Renal cortex interstitium (tissue), 11 donors: ENCODE results near the gene CDKAL1. TPM values are rescaled to one million over a fixed set of nuclear protein-coding genes. Genes with fewer than 3 reads are reported as not detected.

Experiments used
- DNase-seq, 11 donors: peaks; one replicate each; pipeline ENCODE4 v3.0.0-alpha.2; 2013; ENCODE audit warnings: low read depth in 9 of 11, low spot score in 4 of 11; ENCODE audit errors: extremely low read depth in 1 of 11
- polyA plus RNA-seq, 3 donors: library from polyadenylated mRNA; unstranded; fragments of 120-200 nt; gene quantifications; one replicate each; pipeline ENCODE4 v1.2.1, GENCODE V29; 2013; ENCODE audit not compliant: insufficient read length in 3 of 3

Gene CDKAL1
- polyA plus RNA-seq, 3 donors: 18.2 to 20.5 (median 20.5) TPM

- DNase-seq: no peak
Measured at GRCh38 chr6:20998748-20999448, 464.6 kb downstream of the CDKAL1 start.

DNA sequence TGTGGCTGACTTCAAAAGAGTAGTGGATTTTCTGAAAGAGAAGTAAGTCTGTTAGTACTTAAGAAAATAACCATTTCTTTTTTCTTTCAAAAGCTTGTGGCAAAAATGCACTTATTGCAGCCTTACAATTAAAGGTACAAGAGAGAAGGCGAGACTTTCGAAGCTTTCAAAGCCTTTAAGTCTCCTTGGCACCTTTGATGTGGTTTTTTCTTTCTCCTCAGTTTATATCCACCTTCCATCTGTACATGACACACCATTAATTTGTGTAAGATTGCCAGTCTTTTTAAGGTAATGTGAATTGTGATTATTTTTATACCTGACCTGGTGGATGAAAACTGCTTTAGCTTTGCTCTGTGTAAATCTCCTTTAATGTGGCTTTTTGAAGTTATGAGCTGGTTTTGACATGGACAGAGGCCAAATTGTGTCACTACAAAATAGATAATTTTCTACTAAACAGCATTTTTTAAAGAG is 466.1 kb downstream of the CDKAL1 start:
- no peak for DNase-seq

DNA sequence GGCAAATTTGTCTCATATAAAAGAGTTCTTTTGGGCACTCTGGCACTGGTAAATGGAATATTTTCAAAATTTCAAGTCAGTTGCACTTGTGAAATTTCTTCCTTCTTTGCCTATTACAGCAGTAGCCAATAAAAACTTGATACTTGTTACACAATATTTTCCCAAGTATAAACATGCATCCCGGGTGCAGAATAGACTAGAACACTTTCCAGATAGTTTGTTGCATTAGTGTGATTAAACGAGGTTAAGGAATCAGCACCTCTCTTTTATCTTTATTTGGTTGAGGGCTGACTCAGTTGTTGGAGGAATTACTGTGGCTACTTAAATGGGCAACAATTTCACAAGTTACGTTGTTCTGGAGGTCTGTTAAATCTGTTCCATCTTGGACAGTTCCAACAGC is 467.5 kb downstream of the CDKAL1 start:
- no peak for DNase-seq

- no peak for DNase-seq
Measured at GRCh38 chr6:21003780-21004541, 469.7 kb downstream of the CDKAL1 start.

- no peak for DNase-seq
Measured at GRCh38 chr6:21005816-21006570, 471.7 kb downstream of the CDKAL1 start.

DNA sequence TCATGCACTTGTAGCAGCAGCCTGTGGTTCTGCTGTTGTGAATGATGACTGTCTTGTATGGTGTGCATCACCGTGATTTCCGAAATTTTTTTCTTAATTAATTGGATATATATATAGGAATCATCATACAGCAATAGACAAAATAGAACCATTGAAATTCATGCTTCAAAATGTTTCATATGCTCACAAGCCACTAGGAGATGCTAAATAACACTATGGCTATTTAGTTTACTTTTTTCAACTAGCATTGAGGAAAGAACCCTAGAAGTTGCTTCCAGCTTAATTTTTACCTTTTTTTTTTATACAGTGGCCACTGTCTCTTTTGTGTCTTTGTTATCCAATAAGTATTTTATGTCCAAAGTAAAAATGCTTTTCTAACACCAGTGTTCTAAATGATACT is 485.4 kb downstream of the CDKAL1 start:
- DNase-seq: no peak

DNA sequence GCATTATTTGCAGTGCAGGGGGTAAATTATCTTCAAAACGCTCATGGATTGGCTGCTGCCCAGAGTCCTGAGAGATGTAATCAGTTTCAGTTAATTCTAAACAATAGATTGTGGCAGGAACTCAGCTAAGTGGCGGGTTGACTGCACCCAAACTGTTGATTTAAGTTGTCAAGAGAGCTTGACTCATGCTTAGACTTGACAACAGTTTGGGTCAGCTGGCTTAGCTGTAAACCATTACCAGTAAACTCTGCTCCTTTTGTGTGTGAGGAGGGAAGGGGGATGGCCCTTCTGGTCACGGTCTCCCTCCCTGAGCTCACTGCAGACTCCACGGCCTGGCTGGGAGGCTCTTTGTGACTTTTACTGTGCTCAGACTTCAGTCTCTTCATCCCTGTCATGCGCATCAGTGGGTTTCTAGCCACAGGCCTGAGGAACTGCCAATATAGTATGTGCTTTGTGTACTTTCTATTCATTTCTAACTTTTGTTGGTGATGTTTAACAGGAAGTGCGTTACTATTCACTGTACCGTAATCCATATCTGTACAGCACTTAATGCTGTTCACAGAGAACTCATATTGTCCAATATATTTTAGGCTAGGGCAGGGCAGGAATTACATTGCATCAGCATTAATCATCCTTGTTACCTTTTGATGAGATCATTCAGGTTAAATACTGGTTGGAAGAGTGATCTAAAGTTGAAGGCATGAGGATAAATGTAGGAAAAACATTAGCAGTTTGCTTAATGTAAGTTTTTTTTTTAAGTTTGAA is 488.3 kb downstream of the CDKAL1 start:
- DNase-seq: peak in 6 of 11 donors; percentile 31 to 74 (median 44)

DNA sequence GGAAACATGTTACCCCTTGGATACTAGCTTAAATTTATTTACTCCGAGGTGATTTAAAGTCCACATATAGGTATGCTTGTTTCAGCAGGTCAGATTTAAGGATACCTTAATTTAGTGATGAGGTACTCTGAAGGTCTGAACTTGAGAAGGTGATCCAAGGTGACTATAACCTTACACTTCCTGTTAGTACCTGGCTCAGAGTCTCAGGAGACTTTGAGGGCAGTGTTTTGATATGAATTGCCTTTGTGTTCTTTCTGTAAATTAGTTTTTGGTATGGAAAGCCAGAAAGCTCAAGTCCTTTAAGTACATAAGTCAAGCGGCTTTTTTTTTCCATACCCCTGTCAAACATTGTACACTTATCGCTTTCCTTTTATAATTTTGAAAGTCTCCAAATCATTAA is 489.0 kb downstream of the CDKAL1 start:
- DNase-seq: no peak

DNA sequence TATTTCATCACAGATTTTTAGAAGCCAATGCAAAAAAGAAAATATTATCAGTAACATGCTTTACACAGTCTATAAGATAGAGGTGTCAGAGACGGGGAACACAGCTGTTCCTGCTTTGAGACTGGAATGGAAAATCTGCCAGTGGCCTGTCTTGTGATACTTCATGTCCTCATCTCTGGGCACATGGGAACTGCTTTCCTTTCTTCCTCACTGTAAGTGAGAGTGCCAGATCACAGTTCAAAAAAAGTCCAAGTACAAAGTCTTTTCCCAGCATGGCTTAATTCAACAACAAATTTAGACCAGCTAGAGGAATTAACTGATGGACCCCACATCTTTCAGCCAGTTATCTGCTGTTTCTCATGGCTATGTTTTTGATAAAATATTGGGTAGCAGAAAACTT is 490.4 kb downstream of the CDKAL1 start:
- DNase-seq: no peak

GRCh38 chr6:21026576-21027273 is 492.5 kb downstream of the CDKAL1 start:
- no peak for DNase-seq

DNA sequence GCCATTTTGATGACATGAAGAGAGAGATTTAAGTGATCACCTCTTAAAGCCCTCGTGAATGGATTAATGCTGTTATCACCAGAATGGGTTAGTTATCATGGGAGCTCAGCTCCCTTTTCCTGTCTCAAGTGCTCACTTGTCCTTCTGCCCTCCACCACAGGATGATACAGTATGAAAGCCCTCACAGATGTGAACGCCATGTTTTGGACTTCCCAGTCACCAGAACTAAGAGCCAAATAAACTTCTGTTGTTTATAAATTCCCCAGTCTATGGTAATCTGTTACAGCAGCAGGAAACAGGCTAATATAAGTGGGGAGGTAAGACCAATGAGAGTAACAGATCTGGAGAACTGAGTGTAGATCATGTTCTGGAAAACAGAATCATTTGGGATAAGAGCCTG is 493.2 kb downstream of the CDKAL1 start:
- no peak for DNase-seq

- no peak for DNase-seq
Measured at GRCh38 chr6:21031182-21031581, 496.9 kb downstream of the CDKAL1 start.

GRCh38 chr6:21033084-21033483 is 498.8 kb downstream of the CDKAL1 start:
- no peak for DNase-seq

DNA sequence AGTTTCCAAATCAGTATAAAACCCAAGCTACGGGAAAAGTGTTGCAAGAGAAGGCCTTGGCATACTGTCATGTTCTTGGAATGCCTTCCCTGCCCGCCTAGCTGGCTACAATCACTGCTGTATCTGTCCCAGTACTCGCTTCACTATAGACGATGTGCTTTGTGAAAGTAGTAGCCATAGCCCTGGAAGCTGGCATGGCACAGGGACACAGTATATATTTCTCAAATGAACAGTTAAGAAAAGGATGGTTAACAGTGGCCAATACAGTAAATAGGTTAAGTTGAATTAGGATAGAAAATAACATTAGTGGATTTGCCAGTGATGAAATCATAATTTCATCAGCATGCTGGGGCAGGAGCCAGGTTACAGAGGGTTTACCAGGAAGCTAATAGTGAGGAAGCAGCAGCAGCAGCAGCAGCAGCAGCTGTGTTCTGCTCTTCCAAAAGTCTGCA is 499.3 kb downstream of the CDKAL1 start:
- no peak for DNase-seq

- DNase-seq: no peak
Measured at GRCh38 chr6:21034345-21034744, 500.1 kb downstream of the CDKAL1 start.

DNA sequence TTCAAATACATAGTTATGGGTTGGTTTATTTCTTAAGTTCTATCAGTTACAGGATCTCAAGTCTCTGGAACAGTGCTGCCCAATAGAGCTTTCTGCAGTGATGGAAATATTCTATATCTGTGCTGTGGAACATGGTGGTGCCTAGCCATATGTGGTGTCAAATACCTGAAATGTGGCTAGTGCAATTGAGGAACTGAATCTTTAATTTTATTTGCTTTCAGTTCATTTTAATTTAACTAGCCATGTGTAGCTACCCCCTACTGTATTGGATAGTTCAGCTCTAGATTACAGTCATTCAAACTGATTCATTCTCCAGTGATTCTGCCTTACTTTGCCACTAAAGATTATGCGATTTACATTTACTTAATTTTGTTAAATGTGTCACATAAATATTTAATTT is 503.2 kb downstream of the CDKAL1 start:
- DNase-seq: no peak

GRCh38 chr6:21039926-21040325 is 505.7 kb downstream of the CDKAL1 start:
- DNase-seq: no peak

GRCh38 chr6:21045135-21045700 is 511.0 kb downstream of the CDKAL1 start:
- DNase-seq: no peak
